Measurements from ENCODE around the gene VPS16.
"Not testable (repeated sequence)": the region's sequence is repeated elsewhere in the genome, so short reads cannot be mapped to it uniquely, and the experiment has no call there.

The VPS16 gene

DNA sequence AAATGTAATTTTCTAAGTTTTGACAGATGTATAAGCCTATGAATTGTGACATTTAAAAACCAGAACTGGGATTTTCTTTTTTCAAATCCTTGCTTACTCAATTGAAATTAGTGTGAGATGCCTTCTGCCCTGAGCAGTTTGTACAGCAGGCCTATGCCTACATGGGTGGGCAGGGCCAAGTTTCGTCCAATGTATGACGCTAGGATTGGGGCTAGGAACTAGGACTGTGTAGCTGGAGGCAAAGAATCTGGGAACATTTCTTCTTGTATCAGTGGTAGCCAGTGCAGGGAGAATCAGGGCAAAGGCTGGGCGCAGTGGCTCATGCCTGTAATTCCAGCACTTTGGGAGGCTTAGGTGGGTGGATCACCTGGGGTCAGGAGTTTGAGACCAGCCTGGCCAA is 28.8 kb downstream of the VPS16 start:
- no peak for DNase-seq (ENCODE audit: low read depth in 2 of 2)

GRCh38 chr20:2871111-2871465 is 30.5 kb downstream of the VPS16 start:
- DNase-seq (ENCODE audit: low read depth in 2 of 2): no peak

DNA sequence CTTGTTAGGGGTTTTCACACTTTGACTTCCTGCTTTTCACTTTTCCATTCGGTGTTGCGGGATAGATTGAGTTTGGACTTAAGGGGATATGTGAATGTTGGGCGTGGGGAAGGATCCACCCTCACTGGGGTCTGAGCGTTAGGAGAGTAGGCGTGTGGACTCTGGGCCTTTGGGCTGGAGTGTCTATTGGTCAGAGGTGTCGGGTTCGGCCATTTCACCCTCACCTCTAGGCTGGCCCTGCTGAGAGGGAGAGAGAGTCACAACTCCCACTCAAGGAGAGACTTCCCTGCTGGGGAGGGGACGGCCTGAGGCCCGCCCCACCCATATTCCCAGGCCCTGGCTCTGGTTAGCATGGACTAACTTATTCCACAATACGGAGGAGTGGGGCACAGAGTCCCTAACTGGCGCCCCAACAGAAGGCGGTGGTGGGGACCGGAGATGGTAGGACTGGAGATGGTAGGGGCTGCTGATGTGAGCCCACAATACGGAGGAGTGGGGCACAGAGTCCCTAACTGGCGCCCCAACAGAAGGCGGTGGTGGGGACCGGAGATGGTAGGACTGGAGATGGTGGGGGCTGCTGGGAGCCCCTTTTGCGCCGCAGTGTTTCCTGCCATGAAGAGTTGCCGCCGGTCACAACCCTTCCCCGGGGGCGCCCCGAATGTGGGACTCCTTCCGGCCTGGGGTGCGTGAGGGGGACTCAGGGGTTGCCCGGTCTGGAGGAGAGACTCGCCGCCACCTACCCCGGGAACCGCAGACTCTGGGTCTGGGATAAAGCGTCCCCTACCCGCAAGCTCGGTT is 31.3 kb downstream of the VPS16 start:
- no peak for DNase-seq (ENCODE audit: low read depth in 2 of 2)

DNA sequence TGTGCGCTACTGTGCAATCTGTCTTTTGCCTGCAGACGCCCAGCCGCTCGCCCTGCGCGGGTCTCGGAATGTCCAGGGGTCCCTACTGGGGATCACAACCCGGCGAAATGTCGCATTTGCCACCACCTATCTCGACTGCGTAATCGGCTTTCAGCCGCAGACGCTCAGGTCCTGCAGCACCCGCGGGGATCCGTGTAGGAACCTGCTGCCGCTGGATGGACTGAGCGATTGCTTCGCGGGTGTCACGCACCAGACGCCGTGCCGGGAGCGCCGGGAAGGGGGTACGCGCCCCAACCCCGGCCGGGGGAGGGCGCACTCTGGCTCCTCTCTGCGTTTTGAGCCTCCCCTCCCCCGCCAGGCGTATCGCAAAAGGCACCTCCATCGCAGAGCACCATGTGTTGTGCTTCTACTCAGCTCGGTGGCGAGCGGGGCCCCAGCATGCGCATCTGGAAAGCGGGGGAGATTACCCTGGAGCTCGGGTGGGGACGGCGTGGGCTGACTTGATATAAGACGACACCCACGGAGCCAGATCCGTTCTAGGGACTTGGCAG is 32.0 kb downstream of the VPS16 start:
- peak; percentile 53 to 59 for DNase-seq (ENCODE audit: low read depth in 2 of 2)

GRCh38 chr20:2873010-2873746 is 32.6 kb downstream of the VPS16 start, which contains the start of gene PTPRA:
Gene PTPRA, plus strand, starts transcription at chr20:2873481. Its CDS starts 90,797 bp downstream, at chr20:2964278.
- DNase-seq (ENCODE audit: low read depth in 2 of 2): peak; percentile 83 to 85

GRCh38 chr20:2873747-2874041 is 33.1 kb downstream of the VPS16 start:
- peak; percentile 45 for DNase-seq (ENCODE audit: low read depth in 2 of 2)

DNA sequence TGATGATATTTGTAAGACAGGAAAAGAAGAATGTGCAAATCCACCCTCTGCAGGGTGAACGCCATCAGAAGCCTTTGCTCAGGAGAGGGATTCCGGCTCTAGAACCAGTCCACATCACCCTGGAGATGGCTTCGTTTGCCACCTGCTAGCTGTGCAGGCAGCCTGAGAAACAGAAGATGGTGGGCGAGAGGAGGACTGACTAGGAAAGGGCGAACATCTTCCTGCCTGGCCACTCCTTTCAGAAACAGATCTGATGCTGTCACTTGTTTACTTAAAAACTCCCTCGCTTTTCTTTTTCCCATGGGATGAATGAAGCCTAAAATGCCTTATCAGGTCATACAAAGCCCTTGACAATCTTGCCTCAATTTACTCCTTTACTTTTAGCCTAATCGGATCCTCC is 33.9 kb downstream of the VPS16 start:
- no peak for DNase-seq (ENCODE audit: low read depth in 2 of 2)

DNA sequence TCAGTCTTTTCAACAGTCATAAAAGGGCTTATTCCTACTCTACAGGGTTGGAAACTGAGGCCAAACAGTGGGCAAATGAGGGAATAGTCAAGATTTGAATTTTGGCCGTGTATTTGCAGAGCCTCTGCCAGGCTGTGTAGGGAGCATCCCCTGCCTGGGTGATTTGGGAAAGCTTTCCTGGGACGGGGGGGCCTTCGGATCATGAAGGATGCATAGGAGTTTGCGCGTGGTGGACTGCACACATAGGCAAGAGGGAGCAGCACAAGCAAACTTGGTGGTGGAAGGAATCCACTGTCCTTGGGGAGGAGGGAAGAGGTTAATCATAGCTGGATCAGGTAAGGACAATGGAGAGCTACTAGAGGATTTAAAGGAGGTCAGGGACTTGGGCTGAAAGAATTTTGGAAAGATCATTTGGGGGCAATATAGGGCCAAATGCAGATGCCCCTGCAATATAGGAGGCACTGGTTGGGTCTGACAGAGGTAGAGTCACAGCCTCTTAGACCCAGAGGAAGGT is 35.2 kb downstream of the VPS16 start:
- no peak for DNase-seq (ENCODE audit: low read depth in 2 of 2)

DNA sequence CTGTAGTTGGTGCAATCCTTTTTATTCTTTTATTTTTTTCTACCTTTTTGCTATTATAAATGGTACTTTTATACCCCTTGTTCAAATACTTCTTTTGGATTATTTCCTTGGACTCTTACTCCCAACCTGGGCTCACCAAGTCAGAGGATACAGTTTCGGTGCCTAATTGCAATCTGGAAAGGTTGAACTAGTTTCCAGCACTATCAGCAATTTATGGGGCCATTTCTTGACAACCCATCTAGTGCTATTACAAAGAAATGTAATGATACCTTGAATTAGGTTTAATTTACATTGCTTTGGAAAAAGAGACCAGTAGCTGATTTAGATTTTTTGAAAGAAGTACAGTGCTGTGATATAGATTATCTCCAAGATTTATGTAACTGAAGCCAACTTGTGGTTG is 38.0 kb downstream of the VPS16 start:
- no peak for DNase-seq (ENCODE audit: low read depth in 2 of 2)

DNA sequence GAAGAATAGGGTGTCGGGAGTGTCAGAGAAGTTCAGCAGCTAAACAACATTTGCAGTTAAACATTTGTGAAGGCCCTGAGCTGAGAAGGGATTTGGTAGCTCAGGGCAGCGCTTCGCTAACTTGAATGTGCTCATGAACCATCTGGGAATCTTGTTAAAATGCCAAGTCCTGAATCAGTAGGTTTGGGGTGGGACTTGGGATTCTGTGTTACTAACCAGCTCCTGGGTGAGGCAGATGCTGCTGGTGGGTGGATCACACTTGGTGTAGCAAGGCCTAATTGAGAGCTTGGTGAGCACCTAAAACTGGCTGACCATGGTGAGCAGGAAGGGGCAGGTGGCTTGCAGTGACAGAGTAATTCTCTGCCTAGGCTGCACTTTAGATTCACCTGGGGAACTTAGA is 38.6 kb downstream of the VPS16 start:
- DNase-seq (ENCODE audit: low read depth in 2 of 2): no peak

DNA sequence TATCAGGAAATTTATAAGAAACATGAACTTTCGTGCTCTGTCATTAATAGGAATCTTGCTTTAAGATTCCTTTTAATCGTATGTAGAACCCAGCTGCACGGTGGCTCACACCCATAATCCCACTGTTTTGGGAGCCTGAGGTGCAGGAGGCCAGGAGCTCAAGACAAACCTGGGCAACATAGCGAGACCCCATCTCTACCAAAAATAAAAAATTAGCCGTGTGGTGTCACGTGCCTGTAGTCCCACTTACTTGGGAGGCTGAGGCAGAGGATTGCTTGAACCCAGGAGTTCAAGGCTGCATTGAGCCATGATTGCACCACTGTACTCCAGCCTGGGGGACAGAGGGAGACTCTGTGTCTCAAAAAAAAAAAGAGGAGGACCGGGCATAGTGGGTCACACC is 40.1 kb downstream of the VPS16 start:
- DNase-seq (ENCODE audit: low read depth in 2 of 2): no peak

DNA sequence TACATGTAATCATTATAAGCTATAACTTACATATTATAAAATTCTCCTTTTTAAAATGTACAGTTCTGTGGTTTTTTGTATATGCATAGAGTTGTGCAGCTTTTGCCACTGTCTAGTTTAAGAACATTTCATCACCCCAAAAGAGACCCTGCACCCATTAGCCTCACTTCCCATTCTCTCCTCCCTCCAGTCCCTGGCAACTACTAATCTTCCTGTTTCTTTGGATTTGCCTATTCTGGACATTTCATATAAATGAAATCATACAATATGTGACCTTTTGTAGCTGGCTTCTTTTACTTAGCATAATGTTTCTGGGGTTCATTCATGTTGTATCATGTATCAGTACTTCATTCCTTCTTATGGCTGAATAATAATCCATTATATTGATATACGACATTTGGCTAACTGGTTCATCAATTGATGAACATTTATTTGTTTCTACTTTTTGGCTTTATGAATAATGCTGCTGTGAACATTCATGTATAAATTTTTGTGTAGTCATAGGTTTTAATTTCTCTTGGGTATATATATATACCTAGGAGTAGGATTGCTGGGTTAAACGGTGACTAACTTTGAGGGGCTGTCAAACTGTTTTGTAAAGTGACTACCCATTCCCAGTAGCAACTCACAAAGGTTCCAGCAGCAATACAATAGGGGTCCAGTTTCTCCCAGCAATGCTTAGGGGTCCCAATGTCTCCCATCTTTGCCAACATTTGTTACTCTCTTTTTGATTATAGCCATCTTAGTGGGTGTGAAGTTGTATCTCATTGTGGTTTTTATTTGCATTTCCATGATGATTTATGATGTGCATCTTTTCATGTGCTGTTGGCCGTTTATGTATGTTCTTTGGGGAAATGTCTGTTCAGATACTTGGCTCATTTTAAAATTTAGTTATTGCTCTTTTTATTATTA is 43.4 kb downstream of the VPS16 start:
- no peak for DNase-seq (ENCODE audit: low read depth in 2 of 2)

- DNase-seq (ENCODE audit: low read depth in 2 of 2): no peak
Measured at GRCh38 chr20:2887715-2888114, 47.2 kb downstream of the VPS16 start.

- no peak for DNase-seq (ENCODE audit: low read depth in 2 of 2)
Measured at GRCh38 chr20:2888224-2888955, 47.8 kb downstream of the VPS16 start.

- no peak for DNase-seq (ENCODE audit: low read depth in 2 of 2)
Measured at GRCh38 chr20:2889209-2889608, 48.7 kb downstream of the VPS16 start.

- no peak for DNase-seq (ENCODE audit: low read depth in 2 of 2)
Measured at GRCh38 chr20:2889797-2890196, 49.3 kb downstream of the VPS16 start.

- no peak for DNase-seq (ENCODE audit: low read depth in 2 of 2)
Measured at GRCh38 chr20:2890742-2891141, 50.2 kb downstream of the VPS16 start.

DNA sequence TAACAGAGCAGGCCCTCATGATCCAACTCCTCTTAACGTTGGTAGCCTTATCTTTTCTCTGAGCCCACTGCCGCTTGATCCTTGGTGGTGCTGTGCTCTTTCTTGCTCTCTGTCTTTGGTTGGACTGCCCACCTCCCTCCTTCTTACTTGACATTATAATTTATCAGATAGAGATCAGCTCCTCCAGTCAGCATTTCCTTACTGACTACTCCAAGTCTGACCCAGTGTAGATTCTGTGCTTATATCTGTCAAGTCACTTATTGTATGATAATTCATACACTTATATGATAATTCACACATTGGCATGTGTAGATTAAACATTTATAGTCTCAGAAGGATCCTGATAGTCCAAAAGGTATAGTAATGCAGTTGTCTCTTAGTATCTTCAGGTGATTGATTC is 50.8 kb downstream of the VPS16 start:
- no peak for DNase-seq (ENCODE audit: low read depth in 2 of 2)

GRCh38 chr20:2892376-2892775 is 51.8 kb downstream of the VPS16 start:
- DNase-seq (ENCODE audit: low read depth in 2 of 2): no peak

GRCh38 chr20:2894221-2894620 is 53.7 kb downstream of the VPS16 start:
- DNase-seq (ENCODE audit: low read depth in 2 of 2): no peak

DNA sequence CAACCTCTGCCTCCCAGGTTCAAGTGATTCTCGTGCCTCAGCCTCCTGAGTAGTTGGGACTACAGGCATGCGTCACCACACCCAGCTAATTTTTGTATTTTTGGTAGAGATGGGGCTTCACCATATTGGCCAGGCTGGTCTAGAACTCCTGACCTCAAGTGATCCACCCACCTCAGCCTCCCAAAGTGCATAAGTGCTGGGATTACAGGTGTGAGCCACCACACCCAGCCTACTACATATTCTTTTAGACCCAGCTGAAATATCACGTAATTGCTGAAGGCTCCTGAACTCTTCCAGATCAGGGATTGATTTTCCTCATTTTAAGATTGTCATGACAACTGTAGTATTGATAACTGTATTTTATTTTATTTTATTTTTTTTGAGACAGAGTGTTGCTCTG is 54.6 kb downstream of the VPS16 start:
- DNase-seq (ENCODE audit: low read depth in 2 of 2): not testable (repeated sequence)

All from stimulated activated CD8-positive, alpha-beta memory T cell treated with anti-CD3 and anti-CD28 coated beads, Interleukin-15, amount 100 ng/mL, for 4 hours (primary cell).